HepG2 (cell line): ENCODE measurements around the gene APCDD1L. TPM values are rescaled to one million over a fixed set of nuclear protein-coding genes. Genes with fewer than 3 reads are reported as not detected.
A peak's percentile ranks its signal among the peaks of the same experiment; 100 is the strongest.

Experiments used
- ATAC-seq: fragments of 200-7000 bp; cut with Tn5 transposase; 3 replicates; pipeline ENCODE4 v1.9.1; 2020; ENCODE audit warnings: mild to moderate bottlenecking, moderate library complexity
- BruUV-seq: library from RNA; stranded (reverse); fragments of 400-500 nt; replicated peaks from 2 replicates; lab custom pipeline; 2021; lab: Mats Ljungman, UMichigan
- CTCF ChIA-PET: fragments of 300-600 bp; formaldehyde crosslinking; extraction: SDS; loops from one replicate; lab custom pipeline; 2021; ENCODE audit warnings: low total read pairs, inconsistent platforms, low intra/inter-chr PET ratio; lab: Yijun Ruan, JAX
- POLR2A ChIA-PET: fragments of 350-600 bp; sonication (Branson Sonifier 250); formaldehyde crosslinking; loops from one replicate; lab custom pipeline; 2020; ENCODE audit warnings: antibody characterized with exemption, inconsistent platforms; lab: Yijun Ruan, JAX
- DNase-seq: peaks from one replicate; pipeline ENCODE4 v3.0.0-alpha.2; 2015; ENCODE audit warnings: low spot score
- FAIRE-seq: peaks from 3 replicates; lab custom pipeline; 2011; peaks lifted over from hg19 to GRCh38; lab: Jason Lieb, UNC
- H2AFZ ChIP-seq: one replicate; pipeline ENCODE4 v1.6.1; 2011; ENCODE audit warnings: low read length, inconsistent platforms
- H3K27ac ChIP-seq: fragments of 300-600 bp; 3 replicates; pipeline ENCODE4 v1.8.0; 2011; ENCODE audit warnings: mixed run types, mild to moderate bottlenecking, mixed read lengths, low read length, inconsistent platforms; ENCODE audit not compliant: insufficient read depth; ENCODE audit errors: extremely low read length
- H3K27me3 ChIP-seq, 2 experiments: fragments of 200-600 bp in 1 of 2; 2 replicates in 1 of 2; 3 replicates in 1 of 2; pipeline versions ENCODE4 v1.6.0 to v1.8.0; 2011; ENCODE audit warnings: low read length in 2 of 2, mild to moderate bottlenecking in 2 of 2, moderate library complexity in 2 of 2, inconsistent platforms in 1 of 2; ENCODE audit not compliant: insufficient read depth in 2 of 2, control insufficient read depth in 1 of 2
- H3K36me3 ChIP-seq, 2 experiments: fragments of 200-600 bp in 1 of 2; replicated peaks in 1 of 2; 2 replicates in 1 of 2; 3 replicates in 1 of 2; pipeline versions ENCODE4 v1.5.1 to v1.8.0; 2011; ENCODE audit warnings: low read length in 2 of 2, inconsistent platforms in 1 of 2; ENCODE audit not compliant: insufficient read depth in 2 of 2, control insufficient read depth in 1 of 2
- H3K4me1 ChIP-seq: 2 replicates; pipeline ENCODE4 v1.5.1; 2012; ENCODE audit warnings: low read length, inconsistent platforms; ENCODE audit not compliant: insufficient read depth
- H3K4me2 ChIP-seq: 2 replicates; pipeline ENCODE4 v1.6.0; 2011; ENCODE audit warnings: low read depth, low read length, inconsistent platforms
- H3K4me3 ChIP-seq, 3 experiments: fragments of 200-600 bp in 1 of 3; sonication (generic), shearing (Covaris generic) in 1 of 3; replicated peaks in 1 of 3; 2 replicates each; pipeline ENCODE4 v1.5.1; 2011 to 2016; ENCODE audit warnings: low read length in 3 of 3, inconsistent platforms in 2 of 3, low read depth in 2 of 3, mild to moderate bottlenecking in 2 of 3, control low read depth in 1 of 3, mixed read lengths in 1 of 3; ENCODE audit not compliant: insufficient read depth in 1 of 3
- H3K79me2 ChIP-seq: one replicate; pipeline ENCODE4 v1.6.1; 2011; ENCODE audit warnings: low read length, inconsistent platforms; ENCODE audit not compliant: insufficient read depth
- H3K9ac ChIP-seq: 2 replicates; pipeline ENCODE4 v1.6.0; 2011; ENCODE audit warnings: mild to moderate bottlenecking, low read depth, low read length, inconsistent platforms; ENCODE audit not compliant: insufficient read depth
- H3K9me3 ChIP-seq: 2 replicates; pipeline ENCODE4 v1.5.1; 2012; ENCODE audit warnings: mild to moderate bottlenecking, low read length
- H4K20me1 ChIP-seq: 2 replicates; pipeline ENCODE4 v1.6.0; 2011; ENCODE audit warnings: inconsistent platforms, mild to moderate bottlenecking, low read length, moderate library complexity; ENCODE audit not compliant: insufficient read depth
- EED ChIP-seq: sonication (generic); formaldehyde crosslinking; IDR thresholded peaks from 2 replicates; pipeline ENCODE4 v1.5.0; 2020; ENCODE audit warnings: mild to moderate bottlenecking, missing genetic modification reagents
- MED8 ChIP-seq: sonication (generic); formaldehyde crosslinking; IDR thresholded peaks from 2 replicates; pipeline ENCODE4 v1.8.1; 2023; ENCODE audit warnings: mild to moderate bottlenecking, missing genetic modification reagents; ENCODE audit not compliant: insufficient replicate concordance
- RFXANK ChIP-seq: IDR thresholded peaks from 2 replicates; pipeline ENCODE4 v1.6.1; 2016
- U2AF2 ChIP-seq: fragments of 200-400 bp; formaldehyde crosslinking; IDR thresholded peaks from 2 replicates; pipeline ENCODE4 v1.6.1; 2017; ENCODE audit warnings: low read depth, mild to moderate bottlenecking, low read length
- ZEB1 ChIP-seq: IDR thresholded peaks from 2 replicates; pipeline ENCODE4 v1.6.1; 2012; ENCODE audit warnings: mild to moderate bottlenecking, low read depth, inconsistent platforms; ENCODE audit not compliant: insufficient replicate concordance
- ZNF260 ChIP-seq: sonication (generic); formaldehyde crosslinking; IDR thresholded peaks from 2 replicates; pipeline ENCODE4 v1.4.0; 2020; ENCODE audit warnings: missing genetic modification reagents, low read depth, mild to moderate bottlenecking, borderline replicate concordance
- ZNF629 ChIP-seq: sonication (generic); formaldehyde crosslinking; conservative IDR thresholded peaks from 2 replicates; pipeline ENCODE4 v1.5.0; 2020; ENCODE audit warnings: missing genetic modification reagents
- ZNF776 ChIP-seq: sonication (generic); formaldehyde crosslinking; IDR thresholded peaks from 2 replicates; pipeline ENCODE4 v1.4.0; 2020; ENCODE audit warnings: mild to moderate bottlenecking, missing genetic modification reagents
- WGBS: methylation state at CpG from one replicate; pipeline ENCODE4 v1.1.6; 2017; ENCODE audit warnings: low lambda C conversion rate; 5-methylcytosine and 5-hydroxymethylcytosine counted together
- in situ Hi-C: cut with HindIII; loops from 2 replicates; pipeline ENCODE4 v1.10.0; 2017; ENCODE audit warnings: low pct_unique_long_range_greater_than_20kb; ENCODE audit not compliant: extremely low pct_ligation_motif_present
- intact Hi-C: fragments of 100-400 bp; cut with micrococcal nuclease; formaldehyde crosslinking; loops from one replicate; pipeline ENCODE4 v1.10.0; 2022; ENCODE audit not compliant: unreplicated experiment
- polyA plus RNA-seq, 8 experiments: library from polyadenylated mRNA; depleted of rRNA in 3 of 8; stranded (reverse) in 7 of 8; unstranded in 1 of 8; fragments of >200 nt; fragmentation: Illumina TruSeq in 4 of 8; extraction: Trizol in 4 of 8; gene quantifications; 2 replicates each; pipeline versions ENCODE4 v1.2.1 to v1.2.3, GENCODE V29; 2011 to 2016; ENCODE audit warnings: low read depth in 4 of 8, missing spikeins in 1 of 8, mixed read lengths in 1 of 8; ENCODE audit not compliant: insufficient read depth in 1 of 8
- total RNA-seq, 5 experiments: library from RNA; depleted of rRNA; stranded (reverse); fragments of >200 nt; fragmentation: Illumina TruSeq; extraction: Trizol; gene quantifications; 2 replicates each; pipeline ENCODE4 v1.2.3, GENCODE V29; 2016; ENCODE audit warnings: low read depth in 1 of 5

APCDD1L gene
- total and polyA plus RNA-seq, 2 of the 13 experiments (the other 11 are each of a cell fraction or from before 2014, with no cell fraction given), result not detected

- Histone ChIP-seq H3K4me3 (no peak overlapping the region), H3K4me2 (no peak overlapping the region)
- intact Hi-C loops, result no loop called here
- POLR2A ChIA-PET, result no interaction called here
- no peak for TF ChIP-seq MED8 (CRISPR knock-in tag)
- no peak for TF ChIP-seq U2AF2
- 0 out of 2 replicates have a peak, but pooled peaks have one; percentile 39 for TF ChIP-seq EED (CRISPR knock-in tag)
- TF ChIP-seq, all 625 proteins: peak for 1
- Histone ChIP-seq H2AFZ (no peak overlapping the region), H3K79me2 (no peaks in the 10 kb centered on the region), H3K9ac (no peak overlapping the region), H3K27ac (no peak overlapping the region), H4K20me1 (no peaks in the 10 kb centered on the region; the same call in 1 of the 2 replicates), H3K4me1 (no peaks in the 10 kb centered on the region), H3K36me3 (no peaks in the 10 kb centered on the region), H3K9me3 (no peaks in the 10 kb centered on the region), H3K27me3 (peaks cover 11 to 85% of the 10 kb centered on the region in 2 experiments; a peak in 4 of 5 replicates)
- no TSS peak for BruUV-seq
- 42% methylated on average over 64 of the region's 74 CpGs for WGBS
- ATAC-seq (no peak; the same call in 2 of the 3 replicates), DNase-seq (no peak), FAIRE-seq (no peak)
- CTCF ChIA-PET, result no interaction called here
- in situ Hi-C loops, result no loop called here
Observed at GRCh38 chr20:58514321-58515232, 622 bp downstream of the APCDD1L start.

GRCh38 chr20:58513580-58514285 lies 1.5 kb downstream of the APCDD1L start:
- WGBS, result 21% methylated on average over 17 of the region's 19 CpGs
- H2AFZ ChIP-seq, result no peak overlapping the region
- H3K36me3 ChIP-seq, result no peaks in the 10 kb centered on the region
- ATAC-seq (no peak), DNase-seq (no peak), FAIRE-seq (no peak)
- no TSS peak for BruUV-seq
- H3K79me2 ChIP-seq, result no peaks in the 10 kb centered on the region
- in situ Hi-C loops (no loop called here), intact Hi-C loops (no loop called here)
- ChIA-PET CTCF (no interaction called here), POLR2A (no interaction called here)
- H3K9me3 ChIP-seq, result no peaks in the 10 kb centered on the region
- H4K20me1 ChIP-seq, result no peaks in the 10 kb centered on the region; the same call in 1 of the 2 replicates
- no peak overlapping the region for H3K4me2 ChIP-seq
- H3K27ac ChIP-seq, result no peak overlapping the region
- no peak overlapping the region for H3K9ac ChIP-seq
- no peak overlapping the region for H3K4me3 ChIP-seq
- H3K4me1 ChIP-seq, result no peaks in the 10 kb centered on the region
- TF ChIP-seq ZNF629, result peak; percentile 57; the same call in 1 of the 2 replicates
- no peak for TF ChIP-seq ZEB1
- no peak for TF ChIP-seq RFXANK
- no peak for TF ChIP-seq ZNF260 (CRISPR knock-in tag)
- TF ChIP-seq ZNF776 (CRISPR knock-in tag), result no peak
- H3K27me3 ChIP-seq, result peaks cover 11 to 90% of the 10 kb centered on the region in 2 experiments; a peak in 4 of 5 replicates
